HG03432 (cell line): ENCODE measurements around the gene QSOX2.

Experiments
- ATAC-seq: cut with Tn5 transposase; IDR thresholded peaks from one replicate; pipeline ENCODE4 v1.9.1; 2021; ENCODE audit warnings: mild to moderate bottlenecking, moderate library complexity; ENCODE audit not compliant: unreplicated experiment

The QSOX2 gene, protein sequence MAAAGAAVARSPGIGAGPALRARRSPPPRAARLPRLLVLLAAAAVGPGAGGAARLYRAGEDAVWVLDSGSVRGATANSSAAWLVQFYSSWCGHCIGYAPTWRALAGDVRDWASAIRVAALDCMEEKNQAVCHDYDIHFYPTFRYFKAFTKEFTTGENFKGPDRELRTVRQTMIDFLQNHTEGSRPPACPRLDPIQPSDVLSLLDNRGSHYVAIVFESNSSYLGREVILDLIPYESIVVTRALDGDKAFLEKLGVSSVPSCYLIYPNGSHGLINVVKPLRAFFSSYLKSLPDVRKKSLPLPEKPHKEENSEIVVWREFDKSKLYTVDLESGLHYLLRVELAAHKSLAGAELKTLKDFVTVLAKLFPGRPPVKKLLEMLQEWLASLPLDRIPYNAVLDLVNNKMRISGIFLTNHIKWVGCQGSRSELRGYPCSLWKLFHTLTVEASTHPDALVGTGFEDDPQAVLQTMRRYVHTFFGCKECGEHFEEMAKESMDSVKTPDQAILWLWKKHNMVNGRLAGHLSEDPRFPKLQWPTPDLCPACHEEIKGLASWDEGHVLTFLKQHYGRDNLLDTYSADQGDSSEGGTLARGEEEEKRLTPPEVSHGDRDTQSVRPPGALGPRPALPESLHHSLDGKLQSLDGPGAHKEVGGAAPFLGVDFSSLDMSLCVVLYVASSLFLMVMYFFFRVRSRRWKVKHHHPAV

GRCh38 chr9:136245219-136246150 lies at the start of gene QSOX2:
Gene QSOX2 (minus strand): TSS chr9:136245812. CDS start chr9:136245803, 9 bp downstream.
- ATAC-seq, result peak; percentile 56

- ATAC-seq, result no peak
Observed at GRCh38 chr9:136295055-136295454, 49.4 kb upstream of the QSOX2 start.

DNA sequence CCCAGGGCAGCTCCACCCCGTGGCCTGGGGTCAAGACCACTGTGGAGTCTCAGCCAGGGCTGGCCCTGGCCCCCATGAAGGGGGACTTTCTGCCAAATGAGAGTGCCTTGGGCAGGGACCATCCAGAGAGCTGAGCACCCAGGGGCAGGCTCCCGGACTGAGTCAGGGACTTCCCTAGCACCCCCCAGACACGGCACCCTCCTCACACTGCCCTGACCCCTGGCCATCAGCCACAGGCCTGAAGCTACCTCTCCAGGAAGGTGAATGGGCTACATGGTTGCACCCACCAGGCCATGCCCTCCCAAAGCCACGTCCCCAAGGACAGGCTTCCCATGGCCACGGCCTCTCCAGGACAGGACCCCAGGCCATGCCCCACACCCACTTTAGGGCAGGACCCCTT lies 48.8 kb upstream of the QSOX2 start:
- ATAC-seq, result no peak

DNA sequence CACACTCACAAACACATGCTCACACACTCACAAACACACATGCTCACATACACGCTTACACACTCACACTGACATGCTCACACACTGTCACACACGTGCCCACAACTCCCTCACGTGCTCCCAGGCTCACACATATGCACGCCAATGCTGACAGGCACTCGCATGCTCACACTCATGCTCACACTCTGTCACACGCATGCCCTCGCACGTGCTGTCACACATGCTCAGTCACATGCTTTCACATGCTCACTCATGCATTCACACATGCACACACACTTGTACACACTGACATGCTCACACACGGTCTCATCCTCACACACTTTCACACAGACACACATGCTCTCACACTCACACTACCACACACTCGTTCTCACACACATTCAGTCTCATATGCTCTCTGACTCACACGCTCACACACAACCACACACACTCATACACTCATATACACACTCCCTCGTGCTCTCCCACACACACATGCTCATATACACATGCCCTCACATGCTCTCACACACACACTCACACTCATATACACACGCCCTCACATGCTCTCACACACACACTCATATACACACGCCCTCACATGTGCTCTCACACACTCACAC lies 48.0 kb upstream of the QSOX2 start:
- ATAC-seq, result no peak

DNA sequence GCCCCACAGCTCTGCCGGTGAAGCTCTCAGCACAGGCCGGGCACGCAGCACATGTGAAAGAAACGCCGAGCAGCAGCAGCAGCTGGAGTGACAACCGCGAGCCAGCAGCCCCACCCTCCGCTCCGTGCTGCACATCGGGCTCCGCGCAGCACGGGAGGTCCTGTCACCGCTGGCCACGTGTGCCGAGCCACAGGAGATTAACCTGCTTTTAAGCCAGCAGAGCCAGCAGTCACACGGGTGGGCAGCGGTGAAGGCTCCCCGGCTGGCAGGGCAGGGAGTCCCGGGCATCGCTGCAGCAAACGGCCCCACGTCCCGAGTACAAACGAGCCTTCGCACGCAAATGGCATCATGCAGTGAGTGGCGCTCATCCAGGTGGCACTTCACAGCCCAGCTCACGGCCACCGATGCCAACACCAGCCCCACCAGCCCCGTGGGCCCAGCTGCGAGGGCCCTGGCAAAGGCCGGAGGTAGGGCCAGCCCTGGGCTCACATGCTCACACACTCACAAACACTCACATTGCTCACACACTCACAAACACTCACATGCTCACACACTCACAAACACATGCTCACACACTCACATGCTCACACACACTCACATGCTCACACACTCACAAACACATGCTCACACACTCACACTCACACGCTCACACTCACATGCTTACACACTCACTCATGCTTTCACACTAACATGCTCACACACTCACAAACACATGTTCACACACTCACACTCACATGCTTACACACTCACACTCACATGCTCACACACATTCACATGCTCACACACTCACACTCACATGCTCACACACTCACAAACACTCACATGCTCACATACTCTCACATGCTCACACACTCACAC lies 47.2 kb upstream of the QSOX2 start:
- ATAC-seq, result no peak

GRCh38 chr9:136292026-136292538 lies 46.5 kb upstream of the QSOX2 start:
- ATAC-seq, result no peak

DNA sequence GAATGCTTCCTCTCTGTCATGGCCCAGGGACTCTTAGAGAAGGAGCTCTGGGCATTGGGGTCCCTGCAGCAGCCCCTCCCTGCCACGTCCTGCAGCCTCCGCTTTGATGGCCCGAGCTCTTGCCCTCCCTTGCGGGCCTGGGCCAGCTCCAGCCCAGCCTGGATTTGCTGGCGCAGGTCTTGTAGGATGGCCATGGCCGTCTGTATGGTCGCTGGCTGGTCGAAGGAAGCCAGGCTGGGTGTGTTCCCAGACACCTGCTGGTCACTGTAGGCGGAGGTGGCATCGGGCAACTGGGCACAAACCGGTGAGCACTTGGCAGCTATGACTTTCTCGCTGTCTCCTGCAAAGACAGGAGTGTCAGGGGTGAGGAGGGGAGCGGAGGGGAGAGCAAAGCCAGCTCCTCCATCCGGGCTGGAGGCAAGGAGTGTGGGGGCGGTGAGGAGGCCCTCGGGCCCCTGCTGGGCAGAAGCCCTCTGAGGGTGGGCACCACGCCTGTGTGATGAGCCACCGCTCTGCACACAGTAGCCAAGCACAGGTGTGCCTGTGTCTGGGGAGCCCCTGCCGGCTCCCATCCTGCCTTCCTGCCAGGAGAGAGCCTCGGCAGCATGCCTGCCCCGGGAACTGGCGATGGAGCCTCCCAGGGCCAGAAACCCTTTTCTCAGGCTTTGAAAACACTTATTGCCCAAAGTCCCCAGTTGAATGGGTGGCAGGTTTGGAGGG lies 45.9 kb upstream of the QSOX2 start:
- ATAC-seq, result no peak

GRCh38 chr9:136290508-136291000 lies 44.9 kb upstream of the QSOX2 start:
- ATAC-seq, result no peak

GRCh38 chr9:136289651-136290507 lies 44.3 kb upstream of the QSOX2 start:
- ATAC-seq, result no peak

DNA sequence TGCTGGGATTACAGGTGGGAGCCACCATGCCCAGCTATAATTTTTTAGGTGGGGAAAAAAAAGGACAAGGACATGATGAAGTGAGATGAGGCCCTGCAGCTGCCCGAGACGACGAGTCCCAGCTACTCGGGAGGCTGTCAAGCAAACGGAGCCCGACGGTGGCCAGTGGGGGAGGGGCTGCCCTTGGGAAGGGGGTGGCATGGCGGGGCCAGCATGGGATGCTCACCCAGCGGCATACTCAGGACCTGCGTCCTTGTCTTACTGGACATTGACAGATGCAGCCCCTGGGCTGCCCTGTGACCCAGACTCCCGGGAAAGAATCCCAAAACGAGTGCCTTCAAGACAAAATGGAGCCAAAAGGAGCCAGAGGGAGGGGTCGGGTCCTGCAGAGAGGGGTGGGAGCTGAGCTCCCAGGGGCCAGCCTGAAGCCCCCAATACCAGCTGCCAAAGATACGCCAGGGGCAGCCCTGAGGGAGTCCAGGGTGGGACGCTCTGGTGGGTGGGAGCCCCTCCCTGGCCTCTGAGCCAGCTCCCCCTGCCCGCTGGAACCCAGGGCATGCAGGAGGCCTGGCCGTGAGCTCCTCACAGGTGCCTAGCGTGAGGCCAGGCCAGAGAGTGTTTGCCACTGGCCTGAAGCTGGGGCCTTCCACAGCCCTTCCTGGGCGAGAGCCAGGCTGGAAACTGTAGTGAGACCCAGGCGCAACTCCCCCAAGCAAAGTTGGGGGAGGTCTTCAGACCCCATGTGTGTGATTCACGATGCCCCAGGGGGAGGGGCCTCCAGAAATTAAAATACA lies 42.5 kb upstream of the QSOX2 start:
- ATAC-seq, result no peak

GRCh38 chr9:136286987-136287379 lies 41.4 kb upstream of the QSOX2 start:
- no peak for ATAC-seq

- no peak for ATAC-seq
Observed at GRCh38 chr9:136286359-136286986, 40.9 kb upstream of the QSOX2 start.

DNA sequence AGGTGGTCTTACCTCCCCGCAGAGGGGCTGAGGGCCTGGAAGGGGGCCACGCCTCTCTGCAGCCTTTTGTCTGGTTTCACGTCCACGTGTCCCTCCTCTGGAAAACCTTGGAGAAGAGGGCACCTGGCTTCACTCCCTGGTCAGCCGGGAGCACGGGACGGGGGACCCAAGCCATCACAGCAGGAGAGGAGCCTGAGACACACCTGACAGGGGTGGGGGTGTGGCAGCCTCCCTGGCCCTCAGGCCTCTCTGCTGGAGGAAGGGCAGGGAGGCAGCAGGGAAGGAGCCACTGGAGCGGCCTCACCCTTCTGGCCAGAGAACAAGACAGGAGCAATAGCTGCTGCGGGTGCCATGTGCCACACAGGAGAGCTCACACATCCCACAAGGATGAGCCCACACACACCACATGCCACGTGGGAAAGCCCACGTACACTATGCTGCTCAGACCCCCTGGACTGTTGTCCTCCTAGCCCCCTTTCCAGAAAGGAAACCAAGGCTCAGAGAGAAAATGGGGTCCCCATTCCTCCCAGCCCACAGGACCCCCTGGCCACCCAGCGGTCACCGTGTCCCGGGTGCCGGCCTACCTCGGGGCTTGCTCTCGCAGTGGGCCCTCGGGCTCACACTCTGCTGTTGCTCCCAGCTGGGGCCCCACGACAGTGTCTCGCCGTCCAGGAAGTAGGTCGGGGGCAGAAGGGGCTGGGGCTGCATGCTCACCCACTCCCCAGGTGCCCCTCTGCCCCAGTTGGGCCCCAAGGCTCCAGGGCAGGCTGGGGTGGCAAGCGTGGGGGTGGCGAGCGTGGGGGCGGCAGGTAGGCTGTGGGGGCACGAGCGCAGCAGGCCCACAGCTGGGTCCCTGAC lies 40.1 kb upstream of the QSOX2 start:
- ATAC-seq, result no peak

DNA sequence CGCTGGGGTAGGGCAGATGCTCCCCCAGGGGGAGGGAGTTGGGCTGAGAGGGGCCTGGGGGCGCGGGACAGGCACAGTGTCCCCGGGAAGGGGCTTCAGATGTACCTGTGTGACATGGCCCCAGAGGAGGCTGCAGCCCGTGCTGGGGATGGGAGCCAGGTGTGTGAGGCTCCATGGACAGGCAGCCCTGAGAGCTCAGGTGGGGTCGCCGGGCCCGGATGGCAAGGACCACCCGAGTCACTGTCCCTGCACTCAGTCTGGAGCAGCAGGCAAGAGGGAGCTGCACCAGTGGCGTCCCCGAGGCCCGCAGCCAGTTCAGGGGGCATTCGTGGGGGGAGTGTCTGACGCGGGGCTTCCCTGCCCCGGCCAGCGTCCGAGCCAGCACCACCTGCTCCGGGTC lies 39.3 kb upstream of the QSOX2 start:
- ATAC-seq, result no peak

DNA sequence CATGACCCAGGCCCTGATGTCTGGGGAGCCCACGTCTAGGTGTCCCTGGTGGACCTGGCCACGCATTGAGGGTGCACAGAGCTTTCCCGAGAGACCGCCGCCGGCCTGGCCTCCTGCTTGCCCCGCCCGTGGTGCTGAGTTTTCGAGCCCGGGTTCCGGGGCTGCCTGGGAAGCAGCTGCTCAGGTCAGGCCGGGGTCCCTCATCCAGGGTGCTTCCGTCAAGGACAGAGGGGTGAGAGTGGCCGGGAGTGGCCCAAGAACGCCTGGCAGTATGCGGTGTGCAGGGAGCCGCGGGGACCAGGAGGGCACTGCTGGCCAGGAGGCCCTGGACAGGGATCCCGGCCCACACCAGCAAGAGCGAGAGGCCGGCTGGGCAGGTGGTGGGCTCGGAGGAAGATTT lies 38.7 kb upstream of the QSOX2 start:
- no peak for ATAC-seq
